SU-DHL-6 (cell line): ENCODE results near the gene ARMC7.

Source experiments
- EZH2phosphoT487 ChIP-seq: fragments of 200-600 bp; sonication (generic), shearing (Covaris generic); conservative IDR thresholded peaks from 2 replicates; pipeline ENCODE4 v1.6.1; 2018; ENCODE audit warnings: mild to moderate bottlenecking, antibody characterized with exemption, low read length, moderate library complexity, mixed read lengths
- TF ChIP-seq, protein P1 (sequence below): fragments of 200-600 bp; sonication (generic); IDR thresholded peaks from one replicate; pipeline ENCODE4 v1.5.1; 2017; ENCODE audit warnings: antibody characterized with exemption, mild to moderate bottlenecking, low read length, moderate library complexity; ENCODE audit not compliant: insufficient read depth, poor library complexity, severe bottlenecking

- TF ChIP-seq, protein P1, sequence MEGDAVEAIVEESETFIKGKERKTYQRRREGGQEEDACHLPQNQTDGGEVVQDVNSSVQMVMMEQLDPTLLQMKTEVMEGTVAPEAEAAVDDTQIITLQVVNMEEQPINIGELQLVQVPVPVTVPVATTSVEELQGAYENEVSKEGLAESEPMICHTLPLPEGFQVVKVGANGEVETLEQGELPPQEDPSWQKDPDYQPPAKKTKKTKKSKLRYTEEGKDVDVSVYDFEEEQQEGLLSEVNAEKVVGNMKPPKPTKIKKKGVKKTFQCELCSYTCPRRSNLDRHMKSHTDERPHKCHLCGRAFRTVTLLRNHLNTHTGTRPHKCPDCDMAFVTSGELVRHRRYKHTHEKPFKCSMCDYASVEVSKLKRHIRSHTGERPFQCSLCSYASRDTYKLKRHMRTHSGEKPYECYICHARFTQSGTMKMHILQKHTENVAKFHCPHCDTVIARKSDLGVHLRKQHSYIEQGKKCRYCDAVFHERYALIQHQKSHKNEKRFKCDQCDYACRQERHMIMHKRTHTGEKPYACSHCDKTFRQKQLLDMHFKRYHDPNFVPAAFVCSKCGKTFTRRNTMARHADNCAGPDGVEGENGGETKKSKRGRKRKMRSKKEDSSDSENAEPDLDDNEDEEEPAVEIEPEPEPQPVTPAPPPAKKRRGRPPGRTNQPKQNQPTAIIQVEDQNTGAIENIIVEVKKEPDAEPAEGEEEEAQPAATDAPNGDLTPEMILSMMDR = no peak
- TF ChIP-seq EZH2phosphoT487 = no peak
Observed at GRCh38 chr17:75099881-75100595, 9.7 kb upstream of the ARMC7 start.
